Stomach (tissue), 4 donors: Measurements from ENCODE around the gene MSANTD4.

ENCODE experiments used
- CTCF ChIP-seq, 7 experiments: fragments of 450-650 bp in 4 of 7; fragments of 200-600 bp in 3 of 7; sonication (generic) in 3 of 7; IDR thresholded peaks; one replicate each; pipeline ENCODE4 v1.5.1; 2016 to 2019; ENCODE audit warnings: antibody characterized with exemption in 7 of 7, control low read depth in 2 of 7, mild to moderate bottlenecking in 1 of 7
- POLR2A ChIP-seq, 4 donors: fragments of 450-650 bp; IDR thresholded peaks; one replicate each; pipeline ENCODE4 v1.6.1; 2016; ENCODE audit warnings: antibody characterized with exemption in 4 of 4, control low read depth in 2 of 4, mild to moderate bottlenecking in 1 of 4, moderate library complexity in 1 of 4

DNA sequence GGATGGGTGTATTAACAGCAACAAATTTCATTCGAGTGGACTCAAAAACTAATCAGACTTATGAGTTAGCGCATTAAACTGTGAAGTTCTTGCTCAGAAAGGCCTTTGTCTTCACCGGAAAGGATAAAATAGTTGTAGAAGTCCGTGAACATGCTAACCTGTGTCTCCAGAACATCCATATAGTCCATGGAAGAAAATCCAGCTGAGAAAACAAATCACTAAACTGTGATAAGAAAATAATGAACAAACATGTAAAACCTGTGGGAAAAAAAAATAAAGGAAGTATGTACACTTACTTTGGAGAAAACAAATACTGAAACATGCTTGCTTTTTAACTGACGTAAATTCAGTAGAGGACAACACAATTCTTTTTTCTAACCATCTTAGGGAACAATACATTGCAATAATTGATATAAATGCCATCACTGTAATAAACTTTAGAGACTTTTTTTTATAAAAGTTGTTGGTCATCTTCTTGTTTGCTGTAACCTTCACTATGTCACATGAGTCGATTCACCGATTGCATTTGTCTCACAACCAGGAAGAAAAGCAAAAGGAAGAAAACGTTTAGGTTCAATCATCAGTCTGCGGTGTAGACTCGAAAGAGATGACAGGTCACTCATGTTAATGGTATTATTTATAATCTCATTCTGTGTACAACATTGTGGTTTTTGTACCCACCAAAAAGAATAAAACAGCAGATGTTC is 41.9 kb downstream of the MSANTD4 start:
- TF ChIP-seq POLR2A (IDR thresholded peaks at IDR 0.05) (no peak), CTCF (IDR thresholded peaks at IDR 0.05) (no peak)
